Activated CD8-positive, alpha-beta T cell treated with anti-CD3 and anti-CD28 coated beads for 36 hours (primary cell): Measurements from ENCODE around the gene DNMBP. TPM values are rescaled to one million over a fixed set of nuclear protein-coding genes. Genes with fewer than 3 reads are reported as not detected.

Source experiments
- ATAC-seq: fragments of 200-7000 bp; cut with Tn5 transposase; one replicate; pipeline ENCODE4 v1.10.0; 2021; ENCODE audit warnings: mild to moderate bottlenecking, moderate library complexity
- CTCF ChIA-PET: fragments of 350-600 bp; sonication (Branson Sonifier 250); formaldehyde crosslinking; loops from one replicate; lab custom pipeline; 2021; ENCODE audit warnings: antibody characterized with exemption; lab: Charles Lee
- POLR2A ChIA-PET: fragments of 350-600 bp; sonication (Branson Sonifier 250); formaldehyde crosslinking; loops from one replicate; lab custom pipeline; 2021; ENCODE audit warnings: antibody characterized with exemption; lab: Charles Lee
- DNase-seq: peaks from one replicate; pipeline ENCODE4 v3.0.0-alpha.2; 2020
- H3K27ac Mint-ChIP-seq: one replicate; pipeline ENCODE4 v1.8.0; 2021; ENCODE audit warnings: mild to moderate bottlenecking, mixed read lengths
- H3K27me3 Mint-ChIP-seq: one replicate; pipeline ENCODE4 v1.8.0; 2021; ENCODE audit warnings: mixed read lengths
- H3K36me3 Mint-ChIP-seq: one replicate; pipeline ENCODE4 v1.8.0; 2021; ENCODE audit warnings: low read depth, mixed read lengths
- H3K4me1 Mint-ChIP-seq: one replicate; pipeline ENCODE4 v1.8.0; 2021; ENCODE audit warnings: low read depth, mixed read lengths
- H3K4me3 Mint-ChIP-seq: one replicate; pipeline ENCODE4 v1.8.0; 2021; ENCODE audit warnings: mild to moderate bottlenecking, moderate library complexity, mixed read lengths
- H3K9me3 Mint-ChIP-seq: one replicate; pipeline ENCODE4 v1.8.0; 2021; ENCODE audit warnings: mixed read lengths
- intact Hi-C: fragments of 100-400 bp; cut with micrococcal nuclease; formaldehyde crosslinking; loops from one replicate; pipeline ENCODE4 v1.10.0; 2022
- total RNA-seq, 2 experiments: library from RNA; stranded (reverse); gene quantifications; one replicate each; pipeline ENCODE4 v1.2.3, GENCODE V29; 2021
- TF ChIP-seq, protein P1 (sequence below): fragments of 200-600 bp; IDR thresholded peaks from one replicate; pipeline ENCODE4 v1.8.0; 2022; ENCODE audit warnings: antibody characterized with exemption, mild to moderate bottlenecking

Gene DNMBP
- total RNA-seq, 2 experiments from 2014 or later: 2.6 to 2.9 TPM

DNA sequence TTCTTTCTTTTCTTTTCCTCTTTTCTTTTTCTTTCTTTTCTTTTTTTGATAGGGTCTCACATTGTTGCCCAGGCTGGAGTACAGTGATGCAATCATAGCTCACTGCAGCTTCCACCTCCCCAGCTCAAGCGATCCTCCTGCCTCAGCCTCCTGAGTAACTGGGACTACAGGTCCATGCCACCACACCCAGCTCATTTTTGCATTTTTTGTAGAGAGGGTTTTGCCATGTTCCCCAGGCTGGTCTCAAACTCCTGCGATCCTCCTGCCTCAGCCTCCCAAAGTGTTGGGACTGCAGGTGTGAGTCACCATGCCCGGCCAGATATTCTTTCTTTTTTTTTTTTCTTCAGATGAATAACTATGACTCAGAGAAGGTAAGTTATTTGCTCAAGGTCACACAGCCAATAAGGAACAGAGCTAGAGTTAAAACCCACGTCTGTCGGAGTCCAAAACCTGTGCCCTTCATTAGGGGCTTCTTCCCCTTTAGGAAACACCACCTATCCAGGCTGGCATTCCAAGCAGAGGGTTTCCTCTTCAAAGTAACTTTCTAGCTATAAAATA lies 28.1 kb upstream of the DNMBP start:
- no peak for DNase-seq
- ChIA-PET CTCF (interaction anchor here (2.4 to 3.5 kb wide), 2 partner anchors 8 to 192 kb away, joined by 11 to 15 read pairs; no protein-coding TSS in a partner anchor), POLR2A (interaction anchor here (1.7 kb wide), 1 partner anchor 16 kb away, joined by 3 read pairs; no protein-coding TSS in a partner anchor)
- no peaks in the 10 kb centered on the region for H3K9me3 Mint-ChIP-seq
- intact Hi-C loops: no loop called here
- H3K27ac Mint-ChIP-seq: no peak overlapping the region
- no peaks in the 10 kb centered on the region for H3K36me3 Mint-ChIP-seq
- H3K27me3 Mint-ChIP-seq: peaks cover 3% of the 10 kb centered on the region
- no peak overlapping the region for H3K4me3 Mint-ChIP-seq
- no peaks in the 10 kb centered on the region for H3K4me1 Mint-ChIP-seq
- no peak for ATAC-seq
- TF ChIP-seq, protein P1, sequence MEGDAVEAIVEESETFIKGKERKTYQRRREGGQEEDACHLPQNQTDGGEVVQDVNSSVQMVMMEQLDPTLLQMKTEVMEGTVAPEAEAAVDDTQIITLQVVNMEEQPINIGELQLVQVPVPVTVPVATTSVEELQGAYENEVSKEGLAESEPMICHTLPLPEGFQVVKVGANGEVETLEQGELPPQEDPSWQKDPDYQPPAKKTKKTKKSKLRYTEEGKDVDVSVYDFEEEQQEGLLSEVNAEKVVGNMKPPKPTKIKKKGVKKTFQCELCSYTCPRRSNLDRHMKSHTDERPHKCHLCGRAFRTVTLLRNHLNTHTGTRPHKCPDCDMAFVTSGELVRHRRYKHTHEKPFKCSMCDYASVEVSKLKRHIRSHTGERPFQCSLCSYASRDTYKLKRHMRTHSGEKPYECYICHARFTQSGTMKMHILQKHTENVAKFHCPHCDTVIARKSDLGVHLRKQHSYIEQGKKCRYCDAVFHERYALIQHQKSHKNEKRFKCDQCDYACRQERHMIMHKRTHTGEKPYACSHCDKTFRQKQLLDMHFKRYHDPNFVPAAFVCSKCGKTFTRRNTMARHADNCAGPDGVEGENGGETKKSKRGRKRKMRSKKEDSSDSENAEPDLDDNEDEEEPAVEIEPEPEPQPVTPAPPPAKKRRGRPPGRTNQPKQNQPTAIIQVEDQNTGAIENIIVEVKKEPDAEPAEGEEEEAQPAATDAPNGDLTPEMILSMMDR: no peak

DNA sequence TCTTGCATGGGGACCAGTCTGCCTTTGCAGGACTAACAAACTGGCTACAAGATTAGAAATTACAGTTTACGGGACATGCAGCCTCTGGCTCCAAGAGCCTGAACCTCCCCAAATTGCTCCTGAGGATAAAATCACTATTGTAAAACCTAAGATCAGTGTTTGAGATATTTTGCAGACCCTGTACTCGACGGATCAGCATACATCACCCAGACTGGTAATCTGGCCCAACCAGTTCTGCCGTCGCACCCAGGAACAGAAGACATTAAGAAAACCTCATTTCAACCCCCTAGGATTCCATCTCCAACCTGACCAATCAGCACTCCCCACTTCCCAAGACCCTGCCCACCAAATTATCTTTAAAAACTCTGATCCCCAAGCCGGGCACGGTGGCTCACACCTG lies 27.1 kb upstream of the DNMBP start:
- DNase-seq (no peak), ATAC-seq (no peak)
- CTCF ChIA-PET: interaction anchor here (2.4 kb wide), 1 partner anchor 9 kb away, joined by 11 read pairs; no protein-coding TSS in a partner anchor
- TF ChIP-seq, protein P1: no peak
- H3K9me3 Mint-ChIP-seq: no peaks in the 10 kb centered on the region
- no peak overlapping the region for H3K27ac Mint-ChIP-seq
- H3K4me1 Mint-ChIP-seq: no peaks in the 10 kb centered on the region
- intact Hi-C loops: no loop called here
- H3K4me3 Mint-ChIP-seq: no peak overlapping the region
- H3K27me3 Mint-ChIP-seq: peaks cover 3% of the 10 kb centered on the region
- POLR2A ChIA-PET: interaction anchor here (1.7 kb wide), 1 partner anchor 17 kb away, joined by 3 read pairs; no protein-coding TSS in a partner anchor
- H3K36me3 Mint-ChIP-seq: no peaks in the 10 kb centered on the region

DNA sequence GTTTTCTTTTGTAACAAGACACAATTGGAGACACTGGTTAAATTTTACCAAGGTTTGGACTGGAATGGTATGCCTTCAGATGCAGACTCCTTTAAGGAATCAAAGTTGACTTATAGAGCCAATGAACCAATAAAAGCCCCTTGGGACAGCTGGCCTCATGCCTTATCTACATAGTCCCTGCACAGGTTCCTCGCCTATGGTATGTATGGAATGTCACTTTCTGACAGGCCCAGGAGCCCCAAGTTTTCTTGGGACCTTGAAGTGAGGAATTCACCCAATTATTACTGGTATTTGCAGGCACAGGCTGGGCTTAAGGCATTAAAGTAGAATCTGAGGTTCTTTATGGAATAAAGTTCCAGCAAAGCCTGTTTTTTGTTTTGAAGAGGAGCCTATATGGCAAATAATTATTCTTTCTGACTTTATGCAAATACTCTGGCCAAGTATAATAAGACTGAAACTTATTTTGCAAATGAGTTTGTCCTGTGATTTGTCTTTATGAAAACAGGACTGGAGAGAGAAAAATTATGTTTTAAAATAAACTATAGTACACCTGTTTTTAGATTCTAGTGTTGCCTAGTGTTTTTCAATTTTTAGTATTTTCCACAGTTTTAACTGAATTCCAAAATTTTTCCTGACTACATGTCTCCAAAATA lies 24.1 kb upstream of the DNMBP start:
- no peaks in the 10 kb centered on the region for H3K36me3 Mint-ChIP-seq
- H3K4me1 Mint-ChIP-seq: no peaks in the 10 kb centered on the region
- DNase-seq: no peak
- H3K27ac Mint-ChIP-seq: no peak overlapping the region
- peaks cover 1% of the 10 kb centered on the region for H3K27me3 Mint-ChIP-seq
- ATAC-seq: no peak
- H3K9me3 Mint-ChIP-seq: no peaks in the 10 kb centered on the region
- TF ChIP-seq, protein P1: no peak
- no peak overlapping the region for H3K4me3 Mint-ChIP-seq
- intact Hi-C loops: no loop called here
- POLR2A ChIA-PET: no interaction called here
- CTCF ChIA-PET: interaction anchor here (1.6 to 2.5 kb wide), 3 partner anchors 12 to 188 kb away, joined by 5 to 13 read pairs (median 5); partner anchors contain the start of gene DNMBP

DNA sequence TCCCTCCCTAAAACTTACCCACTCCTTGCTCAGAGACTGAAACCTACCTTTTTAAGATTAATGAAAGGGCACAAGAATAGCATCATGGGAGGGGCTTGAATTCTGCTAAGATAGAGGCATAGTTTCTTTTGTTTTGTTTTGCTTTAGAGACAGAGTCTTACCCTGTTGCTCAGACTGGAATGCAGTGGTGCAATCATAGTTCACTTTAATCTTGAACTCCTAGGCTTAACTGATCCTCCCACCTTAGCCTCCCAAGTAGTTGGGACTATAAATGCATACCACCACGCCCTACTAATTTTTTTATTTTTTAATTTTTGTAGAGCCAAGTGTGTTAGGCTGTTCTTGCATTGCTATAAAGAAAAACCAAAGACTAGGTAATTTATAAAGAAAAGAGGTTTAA lies 17.7 kb upstream of the DNMBP start:
- H3K4me1 Mint-ChIP-seq: no peaks in the 10 kb centered on the region
- H3K9me3 Mint-ChIP-seq: peaks cover 7% of the 10 kb centered on the region
- no peak overlapping the region for H3K4me3 Mint-ChIP-seq
- no peaks in the 10 kb centered on the region for H3K36me3 Mint-ChIP-seq
- ChIA-PET POLR2A (no interaction called here), CTCF (no interaction called here)
- no peak for DNase-seq
- no peak overlapping the region for H3K27ac Mint-ChIP-seq
- ATAC-seq: no peak
- TF ChIP-seq, protein P1: no peak
- H3K27me3 Mint-ChIP-seq: peaks cover 2% of the 10 kb centered on the region
- intact Hi-C loops: no loop called here

DNA sequence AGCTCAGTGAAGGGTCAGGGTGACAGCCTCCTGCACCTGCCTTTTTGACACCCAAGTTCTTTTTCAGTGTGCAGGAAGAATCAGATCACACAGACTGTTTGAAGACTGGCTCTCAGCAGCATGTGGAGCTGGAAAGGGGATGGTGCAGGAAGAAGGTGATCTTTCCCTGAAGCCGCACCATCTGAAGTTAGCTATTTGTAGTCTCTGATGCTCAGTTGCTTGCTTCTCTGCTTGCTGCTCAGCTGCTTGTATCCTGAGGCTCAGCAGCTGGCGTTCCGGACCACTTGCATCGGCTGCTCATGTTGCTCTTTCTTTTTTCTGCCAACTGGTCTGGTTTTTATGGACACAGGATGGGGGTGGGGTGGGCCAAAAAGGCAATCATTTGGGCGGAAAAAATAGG lies 15.8 kb upstream of the DNMBP start:
- Mint-ChIP-seq H3K4me3 (no peak overlapping the region), H3K27me3 (peaks cover 4% of the 10 kb centered on the region), H3K36me3 (no peaks in the 10 kb centered on the region), H3K9me3 (peaks cover 7% of the 10 kb centered on the region), H3K27ac (no peak overlapping the region), H3K4me1 (peaks cover 3% of the 10 kb centered on the region)
- DNase-seq: no peak
- ChIA-PET POLR2A (no interaction called here), CTCF (interaction anchor here (1.1 to 2.0 kb wide), 3 partner anchors 16 to 180 kb away, joined by 3 to 14 read pairs (median 6); partner anchors contain the start of gene DNMBP)
- ATAC-seq: no peak
- intact Hi-C loops: no loop called here
- TF ChIP-seq, protein P1: no peak
